Measurements from ENCODE around the gene CLIP1.
A peak's percentile ranks its signal among the peaks of the same experiment; 100 is the strongest.

CLIP1 gene

DNA sequence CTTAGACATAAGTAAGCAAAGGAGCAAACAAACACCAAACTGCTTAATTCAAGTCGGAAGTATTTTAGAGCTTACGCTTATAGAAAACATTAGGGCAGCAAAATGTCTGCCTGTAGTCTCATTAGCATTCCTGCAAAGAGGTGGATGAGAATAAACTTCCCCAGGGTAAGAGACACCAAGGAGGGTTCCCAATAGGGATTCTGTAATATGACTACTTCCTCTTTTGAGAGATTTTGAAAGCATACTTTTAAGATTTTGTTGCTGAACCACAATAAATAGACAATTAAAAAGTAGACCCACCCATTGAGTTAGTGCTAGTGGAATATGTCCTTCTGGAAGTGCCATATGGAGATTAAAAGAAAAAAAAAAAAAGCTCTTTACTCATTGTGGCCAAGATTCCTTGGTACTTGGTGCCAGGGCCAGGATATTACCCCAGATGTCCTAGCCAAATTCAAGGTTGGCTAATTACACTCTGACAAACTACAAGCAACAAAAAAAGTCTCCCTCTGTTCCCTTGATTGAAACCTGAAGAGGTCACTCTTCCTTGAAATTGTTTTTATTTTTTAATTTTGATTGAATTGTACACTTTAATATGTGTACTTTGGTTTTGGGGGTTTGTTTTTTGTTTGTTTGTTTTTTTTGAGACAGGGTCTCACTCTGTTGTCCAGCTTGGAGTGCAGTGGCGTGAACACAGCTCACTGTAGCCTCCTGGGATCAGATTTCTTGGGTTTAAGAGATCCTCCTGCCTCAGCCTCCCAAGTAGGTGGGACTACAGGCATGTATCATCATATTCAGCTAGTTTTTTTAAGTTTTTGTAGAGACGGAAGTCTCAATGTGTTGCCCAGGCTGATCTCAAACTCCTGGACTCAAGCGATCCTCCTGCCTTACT lies 8.7 kb downstream of the CLIP1 start:
- TF ChIP-seq CTCF (IDR thresholded peaks at IDR 0.05; ENCODE audit: control extremely low read depth, extremely low read depth, low read depth, missing control alignments): no peak
- no peak for DNase-seq (ENCODE audit: extremely low spot score)
- POLR2A ChIA-PET: interaction anchor here (1.9 kb wide), 1 partner anchor 14 kb away, joined by 4 read pairs; no protein-coding TSS in a partner anchor
- CTCF ChIA-PET: interaction anchor here (1.0 to 10.2 kb wide), 4 partner anchors 8 to 58 kb away, joined by 3 to 97 read pairs (median 4); partner anchors contain the start of gene CLIP1

- no peak for TF ChIP-seq CTCF (IDR thresholded peaks at IDR 0.05; ENCODE audit: control extremely low read depth, extremely low read depth, low read depth, missing control alignments)
- ChIA-PET CTCF (interaction anchor here (0.9 to 10.2 kb wide), 4 partner anchors 9 to 58 kb away, joined by 3 to 97 read pairs (median 4); partner anchors contain the start of gene CLIP1), POLR2A (interaction anchor here (0.8 to 1.9 kb wide), 2 partner anchors 10 to 13 kb away, joined by 3 to 4 read pairs; no protein-coding TSS in a partner anchor)
- peak; percentile 62 for DNase-seq (ENCODE audit: extremely low spot score)
Measured at GRCh38 chr12:122412851-122413433, 9.5 kb downstream of the CLIP1 start.

DNA sequence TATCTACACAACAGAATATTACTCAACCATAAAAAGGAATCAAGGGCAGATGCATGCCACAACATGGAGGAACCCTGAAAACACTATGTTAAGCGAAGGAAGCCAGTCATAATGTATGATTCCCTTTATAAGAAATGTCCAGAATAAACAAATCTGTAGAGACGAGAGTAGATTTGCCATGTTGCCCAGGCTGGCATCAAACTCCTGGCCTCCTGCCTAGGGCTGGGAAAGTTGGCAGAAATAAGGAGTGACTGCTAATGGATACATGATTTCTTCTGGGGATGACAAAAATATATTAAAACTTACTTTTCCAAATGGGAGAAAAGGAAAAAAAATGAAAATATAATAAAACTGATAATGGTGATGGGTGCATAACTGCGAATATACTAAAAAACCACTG lies 10.9 kb downstream of the CLIP1 start:
- ChIA-PET CTCF (interaction anchor here (1.0 to 10.2 kb wide), 2 partner anchors 11 to 60 kb away, joined by 3 to 97 read pairs; no protein-coding TSS in a partner anchor), POLR2A (interaction anchor here (1.0 kb wide), 1 partner anchor 12 kb away, joined by 4 read pairs; no protein-coding TSS in a partner anchor)
- DNase-seq (ENCODE audit: extremely low spot score): no peak
- TF ChIP-seq CTCF (IDR thresholded peaks at IDR 0.05; ENCODE audit: control extremely low read depth, extremely low read depth, low read depth, missing control alignments): no peak

DNA sequence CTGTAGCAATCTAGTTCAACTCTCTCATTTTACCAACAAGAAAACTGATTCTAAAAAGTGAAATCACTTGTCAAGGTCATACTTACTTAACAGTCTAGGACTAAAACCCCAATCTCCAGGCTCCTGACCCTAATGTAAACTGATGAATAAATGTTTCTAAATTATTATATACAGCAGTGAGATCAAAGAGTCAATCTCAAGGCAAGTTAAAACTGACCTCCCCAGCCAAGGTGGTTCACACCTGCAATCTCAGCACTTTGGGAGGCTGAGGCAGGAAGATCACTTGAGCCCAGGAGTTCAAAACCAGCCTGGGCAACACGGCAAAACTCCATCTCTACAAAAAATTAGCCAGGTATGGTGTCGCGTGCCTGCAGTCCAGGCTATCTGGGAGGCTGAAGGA lies 15.3 kb downstream of the CLIP1 start:
- DNase-seq (ENCODE audit: extremely low spot score): no peak

GRCh38 chr12:122406701-122407164 lies 15.7 kb downstream of the CLIP1 start:
- no peak for TF ChIP-seq CTCF (IDR thresholded peaks at IDR 0.05; ENCODE audit: control extremely low read depth, extremely low read depth, low read depth, missing control alignments)
- ChIA-PET CTCF (interaction anchor here (0.9 to 2.1 kb wide), 4 partner anchors 11 to 65 kb away, joined by 4 to 7 read pairs (median 4); no protein-coding TSS in a partner anchor), POLR2A (interaction anchor here (0.5 kb wide), 2 partner anchors 28 to 59 kb away, joined by 3 to 8 read pairs; no protein-coding TSS in a partner anchor)
- DNase-seq (ENCODE audit: extremely low spot score): no peak

More for the DNA sequence above, 15.3 kb downstream of the CLIP1 start:
- no peak for TF ChIP-seq CTCF (IDR thresholded peaks at IDR 0.05; ENCODE audit: control extremely low read depth, extremely low read depth, low read depth, missing control alignments)
- POLR2A ChIA-PET: interaction anchor here (0.5 kb wide), 1 partner anchor 59 kb away, joined by 3 read pairs; no protein-coding TSS in a partner anchor
- CTCF ChIA-PET: interaction anchor here (1.4 to 2.1 kb wide), 2 partner anchors 51 to 64 kb away, joined by 5 to 7 read pairs; no protein-coding TSS in a partner anchor

DNA sequence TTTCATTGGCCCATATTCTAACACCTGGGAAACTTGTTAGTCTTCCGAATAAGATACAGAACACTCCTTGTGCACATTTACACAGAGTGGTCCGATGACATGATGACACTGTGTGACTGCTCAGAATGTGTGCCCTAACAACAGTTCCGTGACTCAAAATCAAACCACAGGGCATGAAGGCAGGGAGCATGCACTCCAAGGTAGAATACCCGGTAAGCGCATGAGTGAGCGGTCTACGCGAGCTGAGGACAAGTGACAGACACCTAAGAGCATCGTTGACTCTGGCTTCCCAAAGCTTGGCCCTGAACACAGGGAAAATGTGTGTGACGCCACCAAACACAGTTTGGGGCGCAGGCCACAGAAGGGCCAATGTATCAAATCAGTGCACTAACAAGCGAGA lies 18.6 kb downstream of the CLIP1 start:
- ChIA-PET POLR2A (no interaction called here), CTCF (interaction anchor here (0.9 to 9.9 kb wide), 6 partner anchors 11 to 92 kb away, joined by 3 to 154 read pairs (median 4); no protein-coding TSS in a partner anchor)
- DNase-seq (ENCODE audit: extremely low spot score): no peak
- no peak for TF ChIP-seq CTCF (IDR thresholded peaks at IDR 0.05; ENCODE audit: control extremely low read depth, extremely low read depth, low read depth, missing control alignments)

All from GM10248 (cell line).